SH-SY5Y (cell line): ENCODE measurements around the gene TMPRSS12.

Source experiments
- GATA2 ChIP-seq: IDR thresholded peaks from 2 replicates; pipeline ENCODE4 v1.6.1; 2011; ENCODE audit warnings: mild to moderate bottlenecking, low read depth, low read length
- GATA3 ChIP-seq: IDR thresholded peaks from 2 replicates; pipeline ENCODE4 v1.6.1; 2011; ENCODE audit warnings: low read depth, mild to moderate bottlenecking, low read length, moderate library complexity

TMPRSS12 gene

GRCh38 chr12:50842637-50843493 lies at the start of gene TMPRSS12:
TMPRSS12 (plus strand) TSS chr12:50842926; CDS start chr12:50842965, 39 bp downstream.
- TF ChIP-seq GATA2 (no peak), GATA3 (no peak)

- TF ChIP-seq GATA3 = no peak
- no peak for TF ChIP-seq GATA2
Measured at GRCh38 chr12:50799908-50800307, 42.8 kb upstream of the TMPRSS12 start.

GRCh38 chr12:50803230-50803875 lies 39.4 kb upstream of the TMPRSS12 start:
- no peak for TF ChIP-seq GATA2

GRCh38 chr12:50806176-50806575 lies 36.5 kb upstream of the TMPRSS12 start:
- TF ChIP-seq GATA2 (no peak), GATA3 (no peak)

GRCh38 chr12:50820177-50820576 lies 22.5 kb upstream of the TMPRSS12 start:
- TF ChIP-seq GATA2 (no peak), GATA3 (no peak)

- TF ChIP-seq GATA3 = no peak
- TF ChIP-seq GATA2 = no peak
Measured at GRCh38 chr12:50822082-50822481, 20.6 kb upstream of the TMPRSS12 start.

- TF ChIP-seq GATA3 (no peak), GATA2 (no peak)
Measured at GRCh38 chr12:50824914-50825313, 17.8 kb upstream of the TMPRSS12 start.

- TF ChIP-seq GATA2 = no peak
- TF ChIP-seq GATA3 = no peak
Measured at GRCh38 chr12:50825372-50825838, 17.3 kb upstream of the TMPRSS12 start.

GRCh38 chr12:50828121-50828520 lies 14.6 kb upstream of the TMPRSS12 start:
- TF ChIP-seq GATA3 = no peak
- TF ChIP-seq GATA2 = no peak

GRCh38 chr12:50828886-50829285 lies 13.8 kb upstream of the TMPRSS12 start:
- TF ChIP-seq GATA2 = no peak
- TF ChIP-seq GATA3 = no peak

GRCh38 chr12:50839042-50839441 lies 3.7 kb upstream of the TMPRSS12 start:
- TF ChIP-seq GATA2 = no peak
- TF ChIP-seq GATA3 = no peak

GRCh38 chr12:50840809-50841487 lies 1.8 kb upstream of the TMPRSS12 start:
- no peak for TF ChIP-seq GATA2
- TF ChIP-seq GATA3 = no peak

- no peak for TF ChIP-seq GATA3
- TF ChIP-seq GATA2 = no peak
Measured at GRCh38 chr12:50841716-50842531, 802 bp upstream of the TMPRSS12 start.
